ENCODE measurements around the gene XCL2. TPM values are rescaled to one million over a fixed set of nuclear protein-coding genes. Genes with fewer than 3 reads are reported as not detected.

XCL2 gene
- total and polyA plus RNA-seq, 10 of the 15 experiments (the other 5 are each of a cell fraction or from before 2014, with no cell fraction given) = 0.50 to 299 (median 4.8) TPM

- no peaks in the 10 kb centered on the region for H3K9me3 ChIP-seq (replicated peaks; ENCODE audit: control insufficient read depth, insufficient read depth, low read length)
- H3K36me3 ChIP-seq (ENCODE audit: control insufficient read depth in 2 of 2, insufficient read depth in 2 of 2, low read length in 1 of 2) = no peaks in the 10 kb centered on the region
- H3K4me3 ChIP-seq = no peak overlapping the region
- TF ChIP-seq, protein P1, sequence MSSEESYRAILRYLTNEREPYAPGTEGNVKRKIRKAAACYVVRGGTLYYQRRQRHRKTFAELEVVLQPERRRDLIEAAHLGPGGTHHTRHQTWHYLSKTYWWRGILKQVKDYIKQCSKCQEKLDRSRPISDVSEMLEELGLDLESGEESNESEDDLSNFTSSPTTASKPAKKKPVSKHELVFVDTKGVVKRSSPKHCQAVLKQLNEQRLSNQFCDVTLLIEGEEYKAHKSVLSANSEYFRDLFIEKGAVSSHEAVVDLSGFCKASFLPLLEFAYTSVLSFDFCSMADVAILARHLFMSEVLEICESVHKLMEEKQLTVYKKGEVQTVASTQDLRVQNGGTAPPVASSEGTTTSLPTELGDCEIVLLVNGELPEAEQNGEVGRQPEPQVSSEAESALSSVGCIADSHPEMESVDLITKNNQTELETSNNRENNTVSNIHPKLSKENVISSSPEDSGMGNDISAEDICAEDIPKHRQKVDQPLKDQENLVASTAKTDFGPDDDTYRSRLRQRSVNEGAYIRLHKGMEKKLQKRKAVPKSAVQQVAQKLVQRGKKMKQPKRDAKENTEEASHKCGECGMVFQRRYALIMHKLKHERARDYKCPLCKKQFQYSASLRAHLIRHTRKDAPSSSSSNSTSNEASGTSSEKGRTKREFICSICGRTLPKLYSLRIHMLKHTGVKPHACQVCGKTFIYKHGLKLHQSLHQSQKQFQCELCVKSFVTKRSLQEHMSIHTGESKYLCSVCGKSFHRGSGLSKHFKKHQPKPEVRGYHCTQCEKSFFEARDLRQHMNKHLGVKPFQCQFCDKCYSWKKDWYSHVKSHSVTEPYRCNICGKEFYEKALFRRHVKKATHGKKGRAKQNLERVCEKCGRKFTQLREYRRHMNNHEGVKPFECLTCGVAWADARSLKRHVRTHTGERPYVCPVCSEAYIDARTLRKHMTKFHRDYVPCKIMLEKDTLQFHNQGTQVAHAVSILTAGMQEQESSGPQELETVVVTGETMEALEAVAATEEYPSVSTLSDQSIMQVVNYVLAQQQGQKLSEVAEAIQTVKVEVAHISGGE (CRISPR knock-in tag; IDR thresholded peaks at IDR 0.05) = peak; percentile 59; the same call in 1 of the 2 replicates
- no peak for TF ChIP-seq ASH2L (IDR thresholded peaks at IDR 0.05; ENCODE audit: borderline replicate concordance, low read depth)
- RAD21 ChIA-PET (ENCODE audit: unreplicated experiment) = interaction anchor here (0.9 to 14.3 kb wide), 10 partner anchors 10 to 166 kb away, joined by 3 to 218 read pairs (median 24); no protein-coding TSS in a partner anchor
- FAIRE-seq (no peak), ATAC-seq (no peak), DNase-seq (ENCODE audit: low read depth, low spot score) (no peak)
- H3K27ac ChIP-seq (ENCODE audit: control insufficient read depth, insufficient read depth) = no peak overlapping the region
- in situ Hi-C loops (cut with MboI) = no loop called here
- no peak overlapping the region for H3K4me2 ChIP-seq (ENCODE audit: control insufficient read depth, insufficient read depth)
- CTCF ChIA-PET = interaction anchor here (0.8 to 2.8 kb wide), 3 partner anchors 46 to 70 kb away, joined by 4 to 10 read pairs (median 10); no protein-coding TSS in a partner anchor
- POLR2A ChIA-PET = interaction anchor here (0.6 to 7.9 kb wide), 8 partner anchors 10 to 77 kb away, joined by 3 to 56 read pairs (median 4); no protein-coding TSS in a partner anchor
- intact Hi-C loops (cut with micrococcal nuclease; ENCODE audit: unreplicated experiment) = no loop called here
- H3K4me1 ChIP-seq (ENCODE audit: control insufficient read depth, insufficient read depth, low read length) = peaks cover 16% of the 10 kb centered on the region
- H4K20me1 ChIP-seq (ENCODE audit: control insufficient read depth, insufficient read depth) = no peaks in the 10 kb centered on the region
- whole genome bisulfite sequencing (ENCODE audit: insufficient coverage, insufficient replicate concordance, low lambda C conversion rate, missing lambda C conversion rate) = 67% methylated on average over 4 of the region's 4 CpGs
- H3K9ac ChIP-seq (ENCODE audit: control insufficient read depth, insufficient read depth, low read length) = no peak overlapping the region
- SMC1A ChIA-PET (ENCODE audit: uncharacterized antibody, unreplicated experiment) = interaction anchor here (0.7 to 14.3 kb wide), 17 partner anchors 10 to 165 kb away, joined by 3 to 257 read pairs (median 5); no protein-coding TSS in a partner anchor
- no TSS peak for BruUV-seq (replicated peaks)
- no peak overlapping the region for H2AFZ ChIP-seq (ENCODE audit: control insufficient read depth, low read depth, low read length)
- H3K79me2 ChIP-seq (ENCODE audit: control insufficient read depth, insufficient read depth, low read length) = no peaks in the 10 kb centered on the region
- H3K27me3 ChIP-seq (replicated peaks in 1 of 2; ENCODE audit: control insufficient read depth in 2 of 2, insufficient read depth in 2 of 2, low read length in 1 of 2) = no peaks in the 10 kb centered on the region
Observed at GRCh38 chr1:168507828-168508227, 36.0 kb downstream of the XCL2 start.
